ENCODE measurements around the gene RIMS3. TPM values are rescaled to one million over a fixed set of nuclear protein-coding genes. Genes with fewer than 3 reads are reported as not detected.
"Not testable (repeated sequence)": the region's sequence is repeated elsewhere in the genome, so short reads cannot be mapped to it uniquely, and the experiment has no call there.

The RIMS3 gene
- polyA plus RNA-seq, result under 1 TPM; 0.21 to 0.79 (median 0.36) TPM

- WGBS, 3 donors, result 1 to 4% (median 2%) methylated on average over 31 to 59 of the region's 59 CpGs
Measured at GRCh38 chr1:40665335-40666171, at the start of gene RIMS3. Gene RIMS3 (minus strand): TSS chr1:40665682. CDS start chr1:40641925, 23,757 bp downstream.

GRCh38 chr1:40712997-40713396 lies 47.5 kb upstream of the RIMS3 start:
- no peak overlapping the region for H3K27ac ChIP-seq (ENCODE audit: low read depth, low read length)

More at GRCh38 chr1:40665335-40666171, at the start of gene RIMS3:
- no peak within 1 kb of the TSS for H3K27ac ChIP-seq (ENCODE audit: low read depth, low read length)

DNA sequence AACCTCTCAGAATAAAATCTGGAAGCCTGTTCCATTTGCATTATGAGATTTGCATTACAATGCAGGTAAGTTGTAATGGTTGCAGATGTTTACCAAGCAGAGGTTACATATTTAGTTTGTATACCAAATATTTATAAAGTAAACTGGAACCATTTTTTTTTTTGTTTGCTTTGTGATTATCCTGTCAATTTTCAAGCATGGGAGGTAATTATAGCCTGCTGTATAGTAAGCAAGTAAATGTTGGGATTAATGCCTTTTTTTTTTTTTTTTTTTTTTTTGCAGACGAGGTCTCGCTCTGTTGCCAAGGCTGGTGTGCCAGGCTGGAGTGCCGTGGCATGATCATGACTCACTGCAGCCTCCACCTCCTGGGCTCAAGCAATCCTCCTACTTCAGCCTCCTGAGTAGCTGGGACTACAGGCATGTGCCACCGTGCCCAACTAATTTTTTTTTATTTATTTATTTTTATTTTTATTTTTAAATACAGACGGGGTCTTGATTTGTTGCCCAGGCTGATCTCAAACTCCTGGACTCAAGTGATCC lies 47.0 kb upstream of the RIMS3 start:
- 27 to 75% (median 71%) methylated on average over 5 of the region's 5 CpGs for WGBS, 3 donors
- no peak overlapping the region for H3K27ac ChIP-seq (ENCODE audit: low read depth, low read length)

DNA sequence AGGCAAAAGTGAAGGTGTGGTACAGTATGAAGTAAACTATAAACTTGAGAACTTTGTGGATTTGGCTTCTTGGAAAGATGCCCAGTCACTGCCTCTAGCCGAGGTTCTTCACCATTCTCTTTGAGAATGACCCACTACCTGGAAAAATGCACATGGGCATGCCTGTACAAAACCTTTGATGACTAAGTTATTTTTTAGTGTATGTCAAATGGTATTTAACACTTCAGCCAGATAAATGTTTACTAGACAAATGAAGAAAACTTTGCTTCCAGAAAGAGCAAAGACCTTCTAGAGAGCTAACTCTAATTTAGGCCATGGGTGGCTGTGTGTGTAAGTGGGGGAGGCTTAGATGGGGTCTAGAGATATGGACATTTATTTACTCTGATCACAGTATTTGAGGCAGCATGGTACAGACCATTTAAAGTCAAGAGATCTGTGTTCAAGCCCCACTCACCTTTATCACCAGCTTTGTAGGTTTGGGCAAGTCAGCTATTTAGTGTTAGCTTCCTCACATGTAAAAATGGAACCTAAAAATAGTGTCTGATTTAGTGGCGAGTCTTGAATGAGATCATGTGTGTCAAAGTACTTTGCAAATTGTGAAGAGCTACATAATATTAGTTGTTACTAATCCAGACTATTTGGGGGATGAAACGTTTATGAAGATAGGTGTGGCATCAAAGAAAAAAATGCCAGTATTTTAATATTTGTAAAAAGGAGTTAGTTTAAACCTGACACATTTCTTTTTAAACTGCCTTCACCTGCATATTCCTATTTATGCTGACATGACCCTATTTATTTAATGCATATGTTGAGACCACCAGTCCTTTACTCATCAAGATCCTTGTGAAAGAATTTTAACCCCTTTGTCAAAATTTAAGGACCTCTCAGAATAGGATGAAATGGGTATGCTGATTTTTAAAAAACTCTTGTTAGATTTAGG lies 46.3 kb upstream of the RIMS3 start:
- no peak overlapping the region for H3K27ac ChIP-seq (ENCODE audit: low read depth, low read length)
- 8 to 13% (median 11%) methylated on average over 3 of the region's 3 CpGs for WGBS, 3 donors

GRCh38 chr1:40710581-40711315 lies 45.3 kb upstream of the RIMS3 start:
- 8 to 36% (median 25%) methylated on average over 7 of the region's 7 CpGs for WGBS, 3 donors
- no peak overlapping the region for H3K27ac ChIP-seq (ENCODE audit: low read depth, low read length)

DNA sequence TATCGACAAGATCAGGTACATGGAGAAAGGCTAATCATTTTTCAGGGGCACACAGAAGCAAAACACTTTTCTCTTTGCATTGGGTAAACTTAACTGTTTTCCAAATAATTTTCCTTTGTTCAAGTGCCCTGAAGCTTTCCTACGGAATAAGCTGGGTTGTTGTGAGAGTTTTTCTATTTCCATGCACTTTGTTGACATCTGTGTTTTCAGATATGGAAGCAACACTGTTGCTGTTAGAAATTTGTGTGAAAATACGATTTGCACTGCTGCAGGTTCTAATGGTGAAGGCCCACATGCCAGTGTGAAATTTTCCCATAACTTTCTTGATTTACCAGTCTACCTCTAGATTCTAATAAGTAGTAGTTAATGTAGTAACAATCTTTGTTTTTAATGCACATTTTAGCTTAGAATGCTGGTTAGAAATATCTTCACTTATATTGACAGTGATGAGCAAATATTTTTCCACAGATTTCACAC lies 44.4 kb upstream of the RIMS3 start:
- WGBS, 3 donors, result 8 to 19% (median 15%) methylated on average over 3 of the region's 3 CpGs
- H3K27ac ChIP-seq (ENCODE audit: low read depth, low read length), result no peak overlapping the region

DNA sequence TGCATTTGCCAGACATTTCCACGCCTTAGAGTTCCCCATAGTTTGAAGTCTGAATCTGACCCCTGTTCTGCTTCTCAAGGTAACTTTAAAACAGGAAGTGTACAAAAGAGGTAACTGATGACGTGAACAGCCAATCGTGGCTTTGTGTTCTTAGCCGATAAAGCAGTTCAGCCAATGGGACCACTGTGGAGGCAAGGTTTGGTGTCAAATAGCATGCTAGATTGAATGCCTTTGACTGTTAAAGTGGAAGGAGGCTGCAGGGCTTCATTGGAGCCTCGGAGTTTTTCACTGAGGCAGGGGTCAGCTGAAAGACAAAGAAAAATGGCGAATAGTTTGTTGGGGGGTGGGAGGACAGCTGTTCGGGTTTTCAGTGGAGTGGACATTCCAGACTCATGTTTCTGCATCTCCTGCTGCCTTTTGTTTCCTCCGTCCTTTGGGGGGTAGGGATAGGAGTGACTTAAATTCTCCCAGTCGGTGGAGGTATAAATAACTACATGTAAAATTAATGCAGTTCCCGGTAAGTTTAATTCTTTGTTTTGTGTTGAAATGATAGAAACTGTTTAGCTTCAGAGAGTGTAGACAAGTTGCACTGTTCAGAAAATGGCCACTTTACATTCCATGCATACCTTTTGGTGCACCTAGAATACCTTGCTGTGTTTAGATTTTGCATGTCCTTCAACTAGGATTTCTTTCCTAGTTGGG lies 43.8 kb upstream of the RIMS3 start:
- no peak overlapping the region for H3K27ac ChIP-seq (ENCODE audit: low read depth, low read length)
- 3 to 8% (median 6%) methylated on average over 10 of the region's 10 CpGs for WGBS, 3 donors

DNA sequence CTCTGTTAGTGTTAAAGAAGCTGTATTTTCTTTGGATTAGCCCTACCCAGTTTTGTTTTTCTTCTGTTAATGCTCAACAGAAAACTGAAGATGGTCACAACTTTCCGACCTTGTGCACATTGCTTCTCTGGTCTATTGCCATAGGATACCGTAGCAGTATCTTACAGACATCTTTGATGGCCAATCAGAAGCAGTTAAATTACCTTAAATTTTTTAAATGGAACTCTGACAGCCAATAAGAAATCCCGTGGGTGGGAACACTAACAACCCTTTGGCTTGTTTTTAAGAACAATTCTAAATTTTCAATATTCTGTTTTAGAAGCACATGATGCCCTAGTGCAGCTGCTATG lies 43.2 kb upstream of the RIMS3 start:
- 1 to 6% (median 4%) methylated on average over 3 of the region's 3 CpGs for whole genome bisulfite sequencing, 3 donors
- H3K27ac ChIP-seq (ENCODE audit: low read depth, low read length), result no peak overlapping the region

DNA sequence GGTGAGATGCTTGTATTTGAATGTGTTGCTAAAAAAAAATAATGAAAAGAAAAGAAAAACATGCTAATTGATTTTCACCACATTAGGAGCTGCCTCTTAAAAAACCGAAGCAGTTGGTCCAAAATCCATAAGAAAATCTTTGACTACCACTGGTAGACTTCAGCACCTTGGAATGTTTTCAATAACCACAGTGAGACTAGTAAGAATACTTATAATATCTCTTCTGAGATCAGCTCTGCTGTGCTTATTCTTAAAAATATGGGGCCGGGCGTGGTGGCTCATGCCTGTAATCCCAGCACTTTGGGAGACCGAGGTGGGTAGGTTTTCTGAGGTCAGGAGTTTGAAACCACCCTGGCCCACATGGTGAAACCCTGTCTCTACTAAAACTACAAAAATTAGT lies 41.1 kb upstream of the RIMS3 start:
- no peak overlapping the region for H3K27ac ChIP-seq (ENCODE audit: low read depth, low read length)
- WGBS, 3 donors, result 97 to 98% (median 98%) methylated on average over 4 of the region's 4 CpGs

GRCh38 chr1:40704817-40705733 lies 39.6 kb upstream of the RIMS3 start:
- no peak overlapping the region for H3K27ac ChIP-seq (ENCODE audit: low read depth, low read length)
- WGBS, 3 donors, result 64 to 89% (median 88%) methylated on average over 3 of the region's 3 CpGs

DNA sequence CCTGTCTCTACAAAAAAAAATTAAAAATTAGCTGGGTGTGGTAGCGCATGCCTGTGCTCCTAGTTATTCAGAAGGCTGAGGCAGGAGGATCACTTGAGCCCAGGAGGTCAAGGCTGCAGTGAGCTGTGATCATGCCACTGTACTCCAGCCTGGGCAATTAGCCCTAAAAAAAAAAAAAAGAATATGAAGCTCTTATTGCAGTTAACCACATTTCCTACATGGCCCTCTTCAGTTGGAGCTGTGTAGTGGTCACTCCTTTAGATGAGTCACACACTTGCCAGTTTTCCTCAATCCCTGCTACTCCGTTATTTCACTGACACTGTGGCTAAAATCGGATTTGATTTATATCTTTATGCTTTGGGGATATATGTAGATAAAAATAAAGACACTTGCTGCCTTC lies 37.8 kb upstream of the RIMS3 start:
- H3K27ac ChIP-seq (ENCODE audit: low read depth, low read length), result no peak overlapping the region
- WGBS, 3 donors, result 87 to 89% (median 87%) methylated on average over 3 of the region's 3 CpGs

- 93 to 96% (median 95%) methylated on average over 9 of the region's 9 CpGs for WGBS, 3 donors
- not testable (repeated sequence) for H3K27ac ChIP-seq (ENCODE audit: low read depth, low read length)
Measured at GRCh38 chr1:40702810-40703209, 37.3 kb upstream of the RIMS3 start.

DNA sequence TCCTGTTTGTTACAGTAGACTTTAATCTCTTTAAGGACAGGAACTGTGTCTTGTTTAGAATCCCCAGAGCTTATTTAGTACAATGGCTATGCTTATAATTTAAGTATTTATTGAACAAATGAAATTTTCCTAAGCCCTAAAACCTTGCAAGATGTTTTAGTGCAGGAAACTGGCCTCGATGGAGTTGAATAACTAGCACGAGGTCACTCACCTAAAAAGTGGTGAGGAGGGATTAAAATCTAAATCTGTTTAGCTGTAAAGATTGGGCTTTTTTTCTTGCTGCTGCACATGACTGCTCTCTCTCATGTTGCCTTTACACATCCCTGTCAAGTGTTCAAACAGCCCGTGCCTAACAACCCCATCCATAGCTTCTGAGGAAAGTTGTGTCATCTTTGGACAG lies 36.2 kb upstream of the RIMS3 start:
- no peak overlapping the region for H3K27ac ChIP-seq (ENCODE audit: low read depth, low read length)
- WGBS, 3 donors, result 57 to 72% (median 62%) methylated on average over 3 of the region's 3 CpGs

DNA sequence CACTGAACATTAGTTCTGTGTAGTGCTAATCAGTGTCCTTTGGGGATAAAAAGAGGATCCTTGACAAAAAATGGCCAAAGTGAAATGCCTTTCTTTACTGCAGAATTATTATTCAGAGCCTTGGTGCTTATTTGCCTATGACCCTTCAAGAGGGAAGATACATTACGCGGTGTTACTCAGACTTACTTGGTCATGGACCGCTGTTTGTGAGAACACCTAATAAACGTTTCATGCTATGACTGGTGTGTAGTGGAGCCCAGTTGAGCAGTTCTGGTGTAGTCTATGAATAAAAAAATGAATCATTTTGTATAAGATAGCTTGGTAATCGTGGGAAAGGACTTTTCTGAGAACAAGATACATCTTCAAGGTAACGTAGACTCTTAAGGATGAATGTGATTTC lies 34.3 kb upstream of the RIMS3 start:
- H3K27ac ChIP-seq (ENCODE audit: low read depth, low read length), result no peak overlapping the region
- 89 to 93% (median 90%) methylated on average over 6 of the region's 6 CpGs for WGBS, 3 donors

DNA sequence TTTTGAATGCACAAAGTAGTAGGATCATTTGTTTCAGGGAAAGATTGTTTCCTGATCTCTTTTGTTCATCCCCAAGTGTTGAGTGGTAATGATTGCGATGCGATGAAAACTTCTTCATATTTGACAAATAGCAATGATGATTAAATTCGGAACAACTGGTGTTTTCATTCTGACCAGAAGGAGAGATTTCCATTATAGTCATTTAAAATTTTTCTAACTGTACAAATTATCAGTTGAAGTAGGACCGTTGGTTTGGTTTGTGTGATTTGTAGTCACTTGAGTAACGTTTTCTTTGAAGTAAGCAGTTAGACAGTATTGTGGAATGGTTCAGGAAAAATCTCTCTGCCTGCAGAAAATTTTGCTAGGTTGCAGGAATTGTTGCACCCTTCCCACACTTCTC lies 32.0 kb upstream of the RIMS3 start:
- no peak overlapping the region for H3K27ac ChIP-seq (ENCODE audit: low read depth, low read length)
- WGBS, 3 donors, result 72 to 78% (median 75%) methylated on average over 5 of the region's 5 CpGs

DNA sequence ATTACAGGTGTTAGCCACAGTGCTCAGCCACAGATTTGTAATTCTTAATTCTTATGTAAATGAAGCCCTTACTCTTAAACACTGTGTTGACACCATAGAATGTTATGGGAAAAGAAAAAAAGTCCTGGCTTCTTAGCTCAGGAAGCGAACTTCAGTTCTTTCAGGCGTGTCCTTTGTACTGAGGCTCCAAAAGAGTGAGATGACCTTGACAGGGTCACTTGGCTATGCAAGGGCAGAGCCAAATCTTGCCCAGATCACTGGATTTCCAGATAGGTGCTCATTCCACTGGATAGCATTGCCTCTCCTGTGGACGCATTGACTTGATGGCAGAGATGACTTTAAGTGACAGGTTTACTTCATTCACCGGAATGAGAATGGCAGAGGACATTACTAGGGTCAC lies 30.8 kb upstream of the RIMS3 start:
- H3K27ac ChIP-seq (ENCODE audit: low read depth, low read length), result no peak overlapping the region
- 69 to 87% (median 83%) methylated on average over 4 of the region's 4 CpGs for WGBS, 3 donors

GRCh38 chr1:40694353-40694874 lies 28.9 kb upstream of the RIMS3 start:
- no peak overlapping the region for H3K27ac ChIP-seq (ENCODE audit: low read depth, low read length)
- WGBS, 3 donors, result 36 to 59% (median 58%) methylated on average over 2 of the region's 2 CpGs
